Transverse colon (tissue), 4 donors: ENCODE data around the gene WSB2.

Source experiments
- POLR2AphosphoS5 ChIP-seq, 3 donors: sonication (generic); formaldehyde crosslinking; IDR thresholded peaks; one replicate each; pipeline ENCODE4 v1.6.1; 2016; ENCODE audit warnings: antibody characterized with exemption in 3 of 3
- TF ChIP-seq, protein P1 (sequence below), 5 experiments: fragments of 200-600 bp in 3 of 5; fragments of 450-650 bp in 2 of 5; sonication (generic) in 3 of 5; IDR thresholded peaks; 1 replicate in 2 of 5; 2 replicates in 3 of 5; pipeline ENCODE4 v1.5.1; 2016 to 2017; ENCODE audit warnings: antibody characterized with exemption in 5 of 5, inconsistent platforms in 3 of 5, mild to moderate bottlenecking in 2 of 5, moderate library complexity in 1 of 5

DNA sequence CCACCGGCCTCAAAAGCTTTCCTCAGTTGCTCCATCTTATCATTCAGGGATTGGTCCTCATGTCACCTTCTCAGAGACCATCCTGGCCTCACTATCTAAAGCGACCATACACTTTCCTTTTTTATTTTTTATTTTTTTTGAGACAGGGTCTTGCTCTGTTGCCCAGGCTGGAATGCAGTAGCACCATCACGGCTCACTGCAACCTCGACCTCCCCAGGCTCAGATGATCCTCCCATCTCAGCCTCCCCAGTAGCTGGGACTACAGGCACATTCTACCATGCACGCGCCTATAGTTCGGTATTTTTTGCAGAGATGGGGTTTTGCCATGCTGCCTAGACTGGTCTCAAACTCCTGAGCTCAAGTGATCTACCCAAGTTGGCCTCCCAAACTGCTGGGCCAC lies 2.8 kb downstream of the WSB2 start:
- TF ChIP-seq, protein P1, sequence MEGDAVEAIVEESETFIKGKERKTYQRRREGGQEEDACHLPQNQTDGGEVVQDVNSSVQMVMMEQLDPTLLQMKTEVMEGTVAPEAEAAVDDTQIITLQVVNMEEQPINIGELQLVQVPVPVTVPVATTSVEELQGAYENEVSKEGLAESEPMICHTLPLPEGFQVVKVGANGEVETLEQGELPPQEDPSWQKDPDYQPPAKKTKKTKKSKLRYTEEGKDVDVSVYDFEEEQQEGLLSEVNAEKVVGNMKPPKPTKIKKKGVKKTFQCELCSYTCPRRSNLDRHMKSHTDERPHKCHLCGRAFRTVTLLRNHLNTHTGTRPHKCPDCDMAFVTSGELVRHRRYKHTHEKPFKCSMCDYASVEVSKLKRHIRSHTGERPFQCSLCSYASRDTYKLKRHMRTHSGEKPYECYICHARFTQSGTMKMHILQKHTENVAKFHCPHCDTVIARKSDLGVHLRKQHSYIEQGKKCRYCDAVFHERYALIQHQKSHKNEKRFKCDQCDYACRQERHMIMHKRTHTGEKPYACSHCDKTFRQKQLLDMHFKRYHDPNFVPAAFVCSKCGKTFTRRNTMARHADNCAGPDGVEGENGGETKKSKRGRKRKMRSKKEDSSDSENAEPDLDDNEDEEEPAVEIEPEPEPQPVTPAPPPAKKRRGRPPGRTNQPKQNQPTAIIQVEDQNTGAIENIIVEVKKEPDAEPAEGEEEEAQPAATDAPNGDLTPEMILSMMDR (IDR thresholded peaks at IDR 0.05): no peak
- no peak for TF ChIP-seq POLR2AphosphoS5 (IDR thresholded peaks at IDR 0.05)
